Measurements from ENCODE around the gene OSBP2.

OSBP2 gene

GRCh38 chr22:30906411-30906810 lies 211.7 kb downstream of the OSBP2 start:
- H2AFZ ChIP-seq = no peak overlapping the region
- H3K9me3 ChIP-seq (ENCODE audit: control insufficient read depth, low read length) = no peaks in the 10 kb centered on the region
- no peak overlapping the region for H3K4me3 ChIP-seq (ENCODE audit: low read depth, low read length)
- no peak overlapping the region for H3K27ac ChIP-seq
- no peak for TF ChIP-seq CTCF (IDR thresholded peaks at IDR 0.05)
- H3K79me2 ChIP-seq = no peaks in the 10 kb centered on the region
- H3K27me3 ChIP-seq (ENCODE audit: control insufficient read depth, insufficient read depth, low read length) = no peaks in the 10 kb centered on the region
- H3K4me1 ChIP-seq = no peaks in the 10 kb centered on the region
- H3K4me2 ChIP-seq (ENCODE audit: low read length) = no peak overlapping the region
- H3K36me3 ChIP-seq (ENCODE audit: control insufficient read depth, insufficient read depth, low read length) = no peaks in the 10 kb centered on the region
- H3K9ac ChIP-seq = no peak overlapping the region

DNA sequence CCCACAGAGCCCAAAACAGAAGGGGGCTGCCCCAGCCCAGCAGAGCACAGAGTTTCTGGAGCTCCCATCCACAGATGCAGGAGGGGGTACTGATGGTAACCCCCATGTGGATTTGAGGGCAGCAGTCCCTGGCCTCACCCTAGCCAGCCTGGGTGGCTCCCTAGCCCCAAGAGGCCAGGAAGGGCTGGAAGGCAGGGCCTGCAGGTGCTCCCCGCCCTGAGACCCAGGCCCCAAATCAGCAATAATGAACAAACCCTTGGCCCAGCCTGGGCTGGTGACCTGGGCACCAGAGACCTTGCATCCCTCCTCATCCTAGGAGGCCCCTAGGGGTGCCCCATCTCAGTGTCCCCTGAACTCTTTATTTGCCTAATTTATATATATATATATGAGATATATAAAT lies 212.3 kb downstream of the OSBP2 start:
- H3K27me3 ChIP-seq (ENCODE audit: control insufficient read depth, insufficient read depth, low read length) = no peaks in the 10 kb centered on the region
- H3K79me2 ChIP-seq = no peaks in the 10 kb centered on the region
- H3K27ac ChIP-seq = no peak overlapping the region
- no peak overlapping the region for H3K4me2 ChIP-seq (ENCODE audit: low read length)
- no peak overlapping the region for H3K4me3 ChIP-seq (ENCODE audit: low read depth, low read length)
- TF ChIP-seq CTCF (IDR thresholded peaks at IDR 0.05) = no peak
- no peaks in the 10 kb centered on the region for H3K4me1 ChIP-seq
- no peaks in the 10 kb centered on the region for H3K36me3 ChIP-seq (ENCODE audit: control insufficient read depth, insufficient read depth, low read length)
- H3K9ac ChIP-seq = no peak overlapping the region
- no peaks in the 10 kb centered on the region for H3K9me3 ChIP-seq (ENCODE audit: control insufficient read depth, low read length)
- no peak overlapping the region for H2AFZ ChIP-seq

DNA sequence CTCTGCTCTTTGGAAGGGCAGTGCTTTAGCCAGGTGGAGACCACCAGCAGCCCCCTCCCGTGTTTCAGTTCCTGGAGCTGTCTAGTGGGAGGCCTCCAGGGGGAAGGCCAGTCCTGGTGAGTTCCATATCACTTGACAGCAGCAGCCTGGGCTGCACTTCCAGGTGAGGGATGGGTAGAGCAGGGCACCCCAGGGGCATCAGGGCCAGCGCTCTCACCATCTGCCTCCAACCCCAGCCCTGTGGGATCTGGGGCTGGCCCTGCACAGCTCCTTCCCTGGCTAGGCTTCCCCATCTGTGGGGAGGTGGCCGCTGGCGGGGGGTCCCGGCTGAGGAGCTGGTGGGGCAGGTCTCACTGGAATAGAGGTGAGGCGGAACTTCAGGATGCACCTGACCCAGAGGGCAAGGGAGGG lies 213.4 kb downstream of the OSBP2 start:
- no peak for TF ChIP-seq CTCF (IDR thresholded peaks at IDR 0.05)
- no peak overlapping the region for H3K27ac ChIP-seq
- no peaks in the 10 kb centered on the region for H3K79me2 ChIP-seq
- no peaks in the 10 kb centered on the region for H3K36me3 ChIP-seq (ENCODE audit: control insufficient read depth, insufficient read depth, low read length)
- no peak overlapping the region for H3K4me3 ChIP-seq (ENCODE audit: low read depth, low read length)
- H3K4me2 ChIP-seq (ENCODE audit: low read length) = no peak overlapping the region
- H3K9me3 ChIP-seq (ENCODE audit: control insufficient read depth, low read length) = no peaks in the 10 kb centered on the region
- H3K4me1 ChIP-seq = no peaks in the 10 kb centered on the region
- H3K9ac ChIP-seq = no peak overlapping the region
- no peak overlapping the region for H2AFZ ChIP-seq
- H3K27me3 ChIP-seq (ENCODE audit: control insufficient read depth, insufficient read depth, low read length) = no peaks in the 10 kb centered on the region

DNA sequence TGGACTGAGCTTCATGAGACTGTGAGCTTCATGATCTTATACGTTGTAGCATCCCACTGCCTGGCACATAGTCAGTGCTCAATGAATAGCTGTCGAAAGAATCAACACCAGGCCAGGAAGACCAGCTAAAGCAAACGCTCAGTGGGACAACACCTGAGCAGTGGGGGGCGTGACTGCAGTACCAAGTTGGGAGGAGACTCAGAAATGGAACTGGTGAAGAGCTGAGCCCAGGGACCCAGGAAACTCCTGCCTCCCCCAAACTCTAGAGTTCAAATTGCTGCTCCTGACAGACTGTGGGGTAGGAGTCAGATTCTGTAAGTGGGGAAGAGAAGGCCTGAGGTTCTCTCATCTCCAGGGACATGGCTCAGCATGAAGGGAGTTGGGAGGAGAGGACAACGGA lies 214.6 kb downstream of the OSBP2 start:
- no peak for TF ChIP-seq CTCF (IDR thresholded peaks at IDR 0.05)
- H3K27me3 ChIP-seq (ENCODE audit: control insufficient read depth, insufficient read depth, low read length) = no peaks in the 10 kb centered on the region
- no peak overlapping the region for H3K9ac ChIP-seq
- H3K36me3 ChIP-seq (ENCODE audit: control insufficient read depth, insufficient read depth, low read length) = no peaks in the 10 kb centered on the region
- no peaks in the 10 kb centered on the region for H3K9me3 ChIP-seq (ENCODE audit: control insufficient read depth, low read length)
- no peaks in the 10 kb centered on the region for H3K4me1 ChIP-seq
- H3K79me2 ChIP-seq = no peaks in the 10 kb centered on the region
- H2AFZ ChIP-seq = no peak overlapping the region
- H3K4me2 ChIP-seq (ENCODE audit: low read length) = no peak overlapping the region
- H3K27ac ChIP-seq = no peak overlapping the region
- no peak overlapping the region for H3K4me3 ChIP-seq (ENCODE audit: low read depth, low read length)

DNA sequence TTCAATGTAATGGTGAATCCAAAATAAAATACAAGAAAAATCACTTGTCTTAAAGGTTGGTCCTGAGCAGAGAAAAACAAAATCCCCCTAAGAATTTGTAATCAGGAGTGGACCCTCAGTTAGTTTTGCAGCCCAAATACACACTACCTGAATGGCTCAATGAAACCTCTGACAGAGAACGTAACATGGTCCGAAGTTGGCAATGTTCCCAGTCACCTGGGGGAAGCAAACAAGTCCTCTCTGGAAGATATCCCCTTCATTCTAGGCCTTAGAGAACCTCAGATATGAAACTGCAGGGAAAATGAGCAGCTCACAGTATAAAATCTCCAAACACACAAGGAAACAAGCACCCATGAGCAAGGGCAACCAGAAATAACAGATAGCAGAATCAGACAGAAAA lies 215.7 kb downstream of the OSBP2 start:
- TF ChIP-seq CTCF (IDR thresholded peaks at IDR 0.05) = no peak
- Histone ChIP-seq H3K4me3 (ENCODE audit: low read depth, low read length) (no peak overlapping the region), H3K36me3 (ENCODE audit: control insufficient read depth, insufficient read depth, low read length) (no peaks in the 10 kb centered on the region), H3K79me2 (no peaks in the 10 kb centered on the region), H3K9ac (no peak overlapping the region), H3K4me1 (no peaks in the 10 kb centered on the region), H2AFZ (no peak overlapping the region), H3K4me2 (ENCODE audit: low read length) (no peak overlapping the region), H3K27me3 (ENCODE audit: control insufficient read depth, insufficient read depth, low read length) (no peaks in the 10 kb centered on the region), H3K27ac (no peak overlapping the region), H3K9me3 (ENCODE audit: control insufficient read depth, low read length) (no peaks in the 10 kb centered on the region)
